ENCODE data around the gene POLR1C.

- TF ChIP-seq, protein P1, sequence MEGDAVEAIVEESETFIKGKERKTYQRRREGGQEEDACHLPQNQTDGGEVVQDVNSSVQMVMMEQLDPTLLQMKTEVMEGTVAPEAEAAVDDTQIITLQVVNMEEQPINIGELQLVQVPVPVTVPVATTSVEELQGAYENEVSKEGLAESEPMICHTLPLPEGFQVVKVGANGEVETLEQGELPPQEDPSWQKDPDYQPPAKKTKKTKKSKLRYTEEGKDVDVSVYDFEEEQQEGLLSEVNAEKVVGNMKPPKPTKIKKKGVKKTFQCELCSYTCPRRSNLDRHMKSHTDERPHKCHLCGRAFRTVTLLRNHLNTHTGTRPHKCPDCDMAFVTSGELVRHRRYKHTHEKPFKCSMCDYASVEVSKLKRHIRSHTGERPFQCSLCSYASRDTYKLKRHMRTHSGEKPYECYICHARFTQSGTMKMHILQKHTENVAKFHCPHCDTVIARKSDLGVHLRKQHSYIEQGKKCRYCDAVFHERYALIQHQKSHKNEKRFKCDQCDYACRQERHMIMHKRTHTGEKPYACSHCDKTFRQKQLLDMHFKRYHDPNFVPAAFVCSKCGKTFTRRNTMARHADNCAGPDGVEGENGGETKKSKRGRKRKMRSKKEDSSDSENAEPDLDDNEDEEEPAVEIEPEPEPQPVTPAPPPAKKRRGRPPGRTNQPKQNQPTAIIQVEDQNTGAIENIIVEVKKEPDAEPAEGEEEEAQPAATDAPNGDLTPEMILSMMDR (IDR thresholded peaks at IDR 0.05; ENCODE audit: insufficient read depth, low read length, poor library complexity, severe bottlenecking): no peak
- TF ChIP-seq EZH2phosphoT487 (conservative IDR thresholded peaks at IDR 0.05; ENCODE audit: low read length): no peak
These were observed 6.4 kb downstream of the POLR1C start for GRCh38 chr6:43523284-43523683.
